GM12873 (cell line): ENCODE data around the gene RGS13.

Experiments used
- TF ChIP-seq, protein P1 (sequence below): IDR thresholded peaks from 2 replicates; pipeline ENCODE4 v1.5.1; 2012; ENCODE audit warnings: low read depth, mild to moderate bottlenecking, moderate library complexity, low read length, control low read depth; ENCODE audit not compliant: insufficient read depth; ENCODE audit errors: missing control alignments

The RGS13 gene

DNA sequence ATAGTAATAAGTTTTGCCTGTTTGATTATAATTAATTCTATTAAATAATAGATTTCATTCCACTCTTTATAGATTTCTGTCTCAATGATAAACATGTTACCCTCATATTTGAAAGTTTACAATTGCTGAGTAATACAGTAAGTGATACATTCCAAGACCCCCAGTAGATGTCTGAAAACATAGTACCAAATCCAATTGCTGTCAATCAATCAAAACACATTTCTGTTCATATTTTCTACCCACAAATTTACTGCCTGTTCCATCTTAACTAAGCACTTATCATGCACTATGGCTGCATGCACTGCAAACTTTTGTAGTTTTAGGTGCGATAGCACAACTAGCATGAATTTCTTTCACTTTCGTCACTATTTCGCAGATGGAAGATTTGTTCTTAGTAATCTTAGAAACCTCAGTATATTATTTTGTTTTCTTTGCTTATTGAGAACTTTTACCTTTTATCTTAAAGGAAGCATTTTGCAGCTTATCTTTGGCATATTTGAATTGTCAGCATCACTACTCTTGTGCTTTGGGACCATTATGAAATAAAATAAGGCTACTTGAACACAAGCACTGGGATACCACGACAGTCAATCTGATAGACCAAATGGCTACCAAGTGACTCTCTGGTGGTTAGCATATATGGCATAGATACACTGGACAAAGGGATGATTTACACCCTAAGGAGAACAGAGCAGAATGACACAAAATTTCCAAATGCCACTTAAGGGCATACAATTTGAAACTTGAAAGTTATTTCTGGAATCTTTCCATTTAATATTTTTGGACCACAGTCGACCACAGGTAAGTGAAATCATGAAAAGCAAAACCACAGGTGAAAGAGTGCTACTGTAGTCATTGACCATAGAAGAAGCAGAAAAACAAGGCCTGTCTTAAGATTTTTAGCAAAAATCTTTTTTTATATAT is 67.6 kb downstream of the RGS13 start:
- TF ChIP-seq, protein P1, sequence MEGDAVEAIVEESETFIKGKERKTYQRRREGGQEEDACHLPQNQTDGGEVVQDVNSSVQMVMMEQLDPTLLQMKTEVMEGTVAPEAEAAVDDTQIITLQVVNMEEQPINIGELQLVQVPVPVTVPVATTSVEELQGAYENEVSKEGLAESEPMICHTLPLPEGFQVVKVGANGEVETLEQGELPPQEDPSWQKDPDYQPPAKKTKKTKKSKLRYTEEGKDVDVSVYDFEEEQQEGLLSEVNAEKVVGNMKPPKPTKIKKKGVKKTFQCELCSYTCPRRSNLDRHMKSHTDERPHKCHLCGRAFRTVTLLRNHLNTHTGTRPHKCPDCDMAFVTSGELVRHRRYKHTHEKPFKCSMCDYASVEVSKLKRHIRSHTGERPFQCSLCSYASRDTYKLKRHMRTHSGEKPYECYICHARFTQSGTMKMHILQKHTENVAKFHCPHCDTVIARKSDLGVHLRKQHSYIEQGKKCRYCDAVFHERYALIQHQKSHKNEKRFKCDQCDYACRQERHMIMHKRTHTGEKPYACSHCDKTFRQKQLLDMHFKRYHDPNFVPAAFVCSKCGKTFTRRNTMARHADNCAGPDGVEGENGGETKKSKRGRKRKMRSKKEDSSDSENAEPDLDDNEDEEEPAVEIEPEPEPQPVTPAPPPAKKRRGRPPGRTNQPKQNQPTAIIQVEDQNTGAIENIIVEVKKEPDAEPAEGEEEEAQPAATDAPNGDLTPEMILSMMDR = no peak

DNA sequence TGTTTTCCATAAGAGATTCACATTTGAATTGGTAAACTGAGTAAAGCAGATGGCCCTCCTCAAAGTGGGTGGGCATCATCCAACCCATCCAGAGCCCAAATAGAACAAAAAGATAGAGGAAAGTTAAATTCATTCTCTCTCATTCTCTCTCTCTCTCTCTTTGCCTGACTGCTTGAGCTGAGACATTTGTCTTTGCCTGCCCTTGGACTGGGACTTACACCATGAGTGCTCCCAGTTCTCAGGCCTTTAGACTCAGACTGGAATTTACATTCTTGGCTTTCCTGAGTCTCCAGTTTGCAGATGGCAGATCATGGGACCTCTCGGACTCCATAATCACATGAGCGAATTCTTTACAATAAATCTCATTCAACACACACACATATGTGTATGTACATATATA is 69.6 kb downstream of the RGS13 start:
- TF ChIP-seq, protein P1 = no peak

DNA sequence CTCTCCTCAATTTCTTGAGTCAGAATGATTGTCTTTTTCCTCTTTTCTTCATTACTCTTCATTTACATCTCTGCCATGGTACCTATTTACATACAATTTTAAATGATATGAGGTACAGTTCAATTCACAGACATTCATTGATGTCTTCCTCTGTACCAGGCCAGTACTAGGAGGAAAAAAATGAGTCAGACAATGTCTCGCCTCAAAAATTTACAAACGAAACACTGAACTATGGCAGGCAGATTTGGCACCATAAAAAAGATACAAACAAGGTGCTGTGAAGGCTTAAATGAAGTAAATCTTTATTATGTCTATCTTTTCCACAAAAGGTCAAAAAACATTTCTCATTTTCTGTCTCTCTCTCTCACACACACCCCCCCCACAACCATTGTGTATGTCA is 71.0 kb downstream of the RGS13 start:
- TF ChIP-seq, protein P1 = no peak

DNA sequence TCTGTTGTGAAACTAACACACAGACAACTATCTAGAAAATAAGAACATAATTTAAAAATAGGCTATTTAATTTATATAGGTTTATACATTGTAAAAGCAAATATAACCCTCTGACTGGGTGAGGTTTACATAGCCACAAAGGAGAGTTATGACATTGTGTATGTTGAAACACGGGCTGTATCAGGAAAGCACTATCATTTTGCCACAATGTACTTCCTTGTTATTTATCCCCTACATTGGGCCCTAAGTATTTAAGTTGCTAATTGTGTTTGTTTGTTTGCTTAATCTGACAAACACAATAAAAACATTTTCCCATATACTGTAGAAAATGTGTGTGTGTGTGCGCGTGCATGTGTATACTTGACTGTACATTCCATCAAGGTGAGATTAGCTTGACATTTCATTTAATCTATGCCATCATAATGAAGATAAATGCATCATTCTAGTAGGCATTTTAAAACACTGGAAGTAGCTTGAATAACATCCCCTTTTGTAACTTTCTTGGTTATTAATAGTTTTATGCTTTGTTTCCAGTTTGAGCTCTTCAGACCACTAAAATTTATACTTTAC is 72.1 kb downstream of the RGS13 start:
- TF ChIP-seq, protein P1 = no peak

DNA sequence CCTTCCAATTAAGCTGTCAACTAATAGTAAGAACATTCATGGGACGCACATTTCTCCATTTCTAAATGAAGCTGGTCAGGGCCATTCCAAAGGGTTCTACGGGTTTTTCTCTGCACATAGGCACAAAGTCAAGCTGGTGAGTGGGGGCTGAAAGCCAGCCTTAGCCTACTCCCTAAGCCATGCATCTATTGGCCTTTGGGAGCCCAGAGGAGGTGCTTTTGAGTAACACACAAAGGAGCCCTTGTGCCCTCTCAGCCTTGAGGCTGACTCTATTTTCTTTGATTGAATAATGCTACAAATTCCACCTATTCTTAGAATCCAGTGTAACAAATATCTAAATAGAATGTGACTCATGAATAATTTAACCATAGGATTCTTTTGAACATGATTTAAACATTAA is 73.6 kb downstream of the RGS13 start:
- TF ChIP-seq, protein P1 = no peak
